Measurements from ENCODE around the gene MAPK11. TPM values are rescaled to one million over a fixed set of nuclear protein-coding genes. Genes with fewer than 3 reads are reported as not detected.

MAPK11 gene
- total RNA-seq, 4 donors from 2014 or later = 6.2 to 53.5 (median 13.1) TPM

GRCh38 chr22:50220603-50221409, 49.4 kb downstream of the MAPK11 start:
- no peak for TF ChIP-seq CTCF (IDR thresholded peaks at IDR 0.05; ENCODE audit: low read depth)

GRCh38 chr22:50219800-50220602, 50.2 kb downstream of the MAPK11 start:
- no peak for TF ChIP-seq CTCF (IDR thresholded peaks at IDR 0.05; ENCODE audit: low read depth)

GRCh38 chr22:50218996-50219727, 51.0 kb downstream of the MAPK11 start:
- TF ChIP-seq CTCF (IDR thresholded peaks at IDR 0.05; ENCODE audit: low read depth) = no peak

GRCh38 chr22:50218153-50218995, 51.8 kb downstream of the MAPK11 start:
- no peak for TF ChIP-seq CTCF (IDR thresholded peaks at IDR 0.05; ENCODE audit: low read depth)

GRCh38 chr22:50217543-50218152, 52.5 kb downstream of the MAPK11 start:
- TF ChIP-seq CTCF (IDR thresholded peaks at IDR 0.05; ENCODE audit: low read depth) = no peak

GRCh38 chr22:50216684-50217520, 53.3 kb downstream of the MAPK11 start:
- TF ChIP-seq CTCF (IDR thresholded peaks at IDR 0.05; ENCODE audit: low read depth) = no peak
